ENCODE data around the gene WWOX.

GRCh38 chr16:78115659-78116058 is 16.2 kb downstream of the WWOX start:
- TF ChIP-seq CTCF (conservative IDR thresholded peaks at IDR 0.05; ENCODE audit: low read depth, low read length) (no peak), EZH2 (IDR thresholded peaks at IDR 0.05; ENCODE audit: borderline replicate concordance, low read depth, low read length, poor library complexity, severe bottlenecking) (no peak)

Measured in A673 (cell line).